ENCODE measurements around the gene FZR1. TPM values are rescaled to one million over a fixed set of nuclear protein-coding genes. Genes with fewer than 3 reads are reported as not detected.

Gene FZR1
- total and polyA plus RNA-seq, 2 experiments from 2014 or later, result 32.3 to 36.5 TPM

GRCh38 chr19:3466635-3467034 lies 39.5 kb upstream of the FZR1 start:
- in situ Hi-C loops (cut with MboI), result no loop called here
- WGBS, 2 experiments (ENCODE audit: low coverage in 1 of 2, low lambda C conversion rate in 2 of 2, missing lambda C conversion rate in 2 of 2), result 41% methylated on average over 9 of the region's 9 CpGs
- Histone ChIP-seq H3F3A (ENCODE audit: insufficient read depth) (0 out of 2 replicates have a peak, but pooled peaks cover 3% of the 10 kb centered on the region), H3K36me3 (ENCODE audit: low read depth) (no peaks in the 10 kb centered on the region), H2AFZ (no peak overlapping the region), H3K79me2 (ENCODE audit: insufficient read depth) (peaks cover 5% of the 10 kb centered on the region), H3K9me2 (ENCODE audit: insufficient read depth) (no peaks in the 10 kb centered on the region), H3K27me3 (replicated peaks; ENCODE audit: insufficient read depth) (no peaks in the 10 kb centered on the region), H3K27ac (no peak overlapping the region), H4K20me1 (ENCODE audit: insufficient read depth) (no peaks in the 10 kb centered on the region), H3K4me3 (no peak overlapping the region), H3K4me2 (ENCODE audit: unreplicated experiment) (no peak overlapping the region), H3K9me3 (ENCODE audit: low read depth) (no peaks in the 10 kb centered on the region), H3K4me1 (ENCODE audit: insufficient read depth) (no peaks in the 10 kb centered on the region), H3K9ac (no peak overlapping the region)
- DNase-seq, result no peak
- TF ChIP-seq EZH2 (IDR thresholded peaks at IDR 0.05; ENCODE audit: insufficient read depth, poor library complexity, severe bottlenecking) (no peak), EZH2phosphoT487 (IDR thresholded peaks at IDR 0.05; ENCODE audit: insufficient read depth, low read depth) (no peak)

- Histone ChIP-seq H3K4me2 (ENCODE audit: unreplicated experiment) (no peak overlapping the region), H3K36me3 (ENCODE audit: low read depth) (no peaks in the 10 kb centered on the region), H4K20me1 (ENCODE audit: insufficient read depth) (no peaks in the 10 kb centered on the region), H2AFZ (no peak overlapping the region), H3F3A (ENCODE audit: insufficient read depth) (0 out of 2 replicates have a peak, but pooled peaks cover 3% of the 10 kb centered on the region), H3K9ac (no peak overlapping the region), H3K4me1 (ENCODE audit: insufficient read depth) (no peaks in the 10 kb centered on the region), H3K9me3 (ENCODE audit: low read depth) (no peaks in the 10 kb centered on the region), H3K27ac (no peak overlapping the region), H3K27me3 (replicated peaks; ENCODE audit: insufficient read depth) (no peaks in the 10 kb centered on the region), H3K79me2 (ENCODE audit: insufficient read depth) (peaks cover 5% of the 10 kb centered on the region; the same call in 1 of the 2 replicates), H3K4me3 (no peak overlapping the region), H3K9me2 (ENCODE audit: insufficient read depth) (no peaks in the 10 kb centered on the region)
- WGBS, 2 experiments (ENCODE audit: low coverage in 1 of 2, low lambda C conversion rate in 2 of 2, missing lambda C conversion rate in 2 of 2), result 83 to 92% methylated on average over 9 to 10 of the region's 10 CpGs
- DNase-seq, result no peak
- in situ Hi-C loops (cut with MboI), result no loop called here
- no peak for TF ChIP-seq EZH2 (IDR thresholded peaks at IDR 0.05; ENCODE audit: insufficient read depth, poor library complexity, severe bottlenecking)
- TF ChIP-seq EZH2phosphoT487 (IDR thresholded peaks at IDR 0.05; ENCODE audit: insufficient read depth, low read depth), result no peak
Observed at GRCh38 chr19:3467437-3468198, 38.5 kb upstream of the FZR1 start.

DNA sequence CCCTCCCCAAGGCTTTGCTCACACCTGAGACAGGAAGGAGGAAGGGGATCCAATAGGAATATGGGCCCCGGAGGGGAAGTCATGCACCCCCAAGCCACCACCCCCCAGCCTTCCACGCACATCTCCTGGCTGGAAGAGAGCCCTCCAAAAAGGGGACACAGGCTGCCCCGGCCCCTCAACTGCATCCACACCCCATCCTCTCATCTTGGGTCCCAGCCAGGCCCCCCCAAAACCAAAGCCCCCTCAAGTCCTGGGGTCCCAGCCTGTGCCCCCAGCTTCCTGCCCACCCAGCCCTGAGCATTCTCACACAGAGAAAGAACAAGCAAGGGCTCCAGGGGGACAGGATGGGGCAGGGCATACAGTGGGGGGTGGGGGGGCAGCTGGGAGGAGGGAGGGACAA lies 37.9 kb upstream of the FZR1 start:
- peaks cover 5% of the 10 kb centered on the region; the same call in 1 of the 2 replicates for H3K79me2 ChIP-seq (ENCODE audit: insufficient read depth)
- H2AFZ ChIP-seq, result no peak overlapping the region
- no peak for TF ChIP-seq EZH2 (IDR thresholded peaks at IDR 0.05; ENCODE audit: insufficient read depth, poor library complexity, severe bottlenecking)
- H3K9me3 ChIP-seq (ENCODE audit: low read depth), result no peaks in the 10 kb centered on the region
- H3K4me1 ChIP-seq (ENCODE audit: insufficient read depth), result no peaks in the 10 kb centered on the region
- no peak overlapping the region for H3K4me3 ChIP-seq
- H3K27ac ChIP-seq, result no peak overlapping the region
- H3K36me3 ChIP-seq (ENCODE audit: low read depth), result no peaks in the 10 kb centered on the region
- WGBS, 2 experiments (ENCODE audit: low coverage in 1 of 2, low lambda C conversion rate in 2 of 2, missing lambda C conversion rate in 2 of 2), result 96% methylated on average over 3 of the region's 3 CpGs; no CpG with 5 or more reads in 1 of the 2 experiments
- H3K27me3 ChIP-seq (replicated peaks; ENCODE audit: insufficient read depth), result no peaks in the 10 kb centered on the region
- H3K9me2 ChIP-seq (ENCODE audit: insufficient read depth), result no peaks in the 10 kb centered on the region
- no peak for DNase-seq
- H3F3A ChIP-seq (ENCODE audit: insufficient read depth), result 0 out of 2 replicates have a peak, but pooled peaks cover 3% of the 10 kb centered on the region
- in situ Hi-C loops (cut with MboI), result no loop called here
- no peak overlapping the region for H3K9ac ChIP-seq
- H3K4me2 ChIP-seq (ENCODE audit: unreplicated experiment), result no peak overlapping the region
- no peaks in the 10 kb centered on the region for H4K20me1 ChIP-seq (ENCODE audit: insufficient read depth)

DNA sequence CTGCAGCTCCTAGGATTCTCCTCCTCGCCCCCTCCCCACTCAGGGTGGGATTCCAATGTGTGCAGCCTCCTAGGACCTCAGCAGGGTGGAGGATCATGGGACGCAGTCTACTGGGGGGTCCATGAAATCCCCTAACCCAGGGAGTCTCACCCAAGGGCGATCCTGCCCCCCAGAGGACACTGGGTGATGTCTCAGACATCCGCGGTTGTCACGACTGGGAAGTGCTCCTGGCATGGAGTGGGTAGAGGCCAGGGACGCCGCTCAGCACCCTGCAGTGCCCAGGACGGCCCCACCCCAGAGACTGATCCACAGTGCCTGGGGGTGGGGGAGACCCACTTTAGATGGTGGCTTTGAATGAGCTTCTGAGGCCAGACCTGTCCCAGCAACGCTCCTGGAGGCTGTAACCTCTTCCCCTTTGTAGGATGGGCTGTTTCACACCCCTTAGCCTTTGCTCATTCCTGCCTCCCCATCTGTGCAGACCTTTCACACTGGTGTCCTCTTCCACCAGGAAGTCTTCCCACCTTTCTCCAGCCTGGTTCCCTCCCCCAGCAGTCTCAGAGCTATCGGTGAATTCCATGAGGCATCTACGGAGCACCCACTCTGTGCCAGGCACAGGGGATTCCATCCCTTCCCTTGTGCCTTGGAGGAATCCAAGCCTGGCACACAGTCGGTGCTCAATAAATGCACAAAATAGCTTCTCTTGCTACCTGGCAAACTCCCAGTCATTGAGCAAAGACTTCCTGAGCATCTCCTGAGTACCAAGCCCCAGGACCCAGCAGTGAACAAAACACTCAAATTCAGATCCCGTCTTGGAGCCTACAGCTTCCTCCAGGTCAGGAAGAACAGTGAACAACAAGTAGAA lies 36.2 kb upstream of the FZR1 start:
- Histone ChIP-seq H3K4me2 (ENCODE audit: unreplicated experiment) (no peak overlapping the region), H3K9me2 (ENCODE audit: insufficient read depth) (no peaks in the 10 kb centered on the region), H3K27me3 (replicated peaks; ENCODE audit: insufficient read depth) (no peaks in the 10 kb centered on the region), H2AFZ (no peak overlapping the region), H3K79me2 (ENCODE audit: insufficient read depth) (peaks cover 5% of the 10 kb centered on the region; the same call in 1 of the 2 replicates), H3K9ac (no peak overlapping the region), H3K27ac (no peak overlapping the region), H3F3A (ENCODE audit: insufficient read depth) (0 out of 2 replicates have a peak, but pooled peaks cover 3% of the 10 kb centered on the region), H3K4me3 (no peak overlapping the region), H4K20me1 (ENCODE audit: insufficient read depth) (no peaks in the 10 kb centered on the region), H3K9me3 (ENCODE audit: low read depth) (no peaks in the 10 kb centered on the region), H3K4me1 (ENCODE audit: insufficient read depth) (no peaks in the 10 kb centered on the region), H3K36me3 (ENCODE audit: low read depth) (no peaks in the 10 kb centered on the region)
- DNase-seq, result no peak
- in situ Hi-C loops (cut with MboI), result loop anchor here (5.0 kb wide), 1 partner anchor 143 kb away; no protein-coding TSS in a partner anchor
- no peak for TF ChIP-seq EZH2phosphoT487 (IDR thresholded peaks at IDR 0.05; ENCODE audit: insufficient read depth, low read depth)
- TF ChIP-seq EZH2 (IDR thresholded peaks at IDR 0.05; ENCODE audit: insufficient read depth, poor library complexity, severe bottlenecking), result no peak
- WGBS, 2 experiments (ENCODE audit: low coverage in 1 of 2, low lambda C conversion rate in 2 of 2, missing lambda C conversion rate in 2 of 2), result 33 to 35% methylated on average over 14 of the region's 14 CpGs
